Fibroblast of skin of scalp (primary cell): ENCODE results near the gene PLBD2.
"Not testable (repeated sequence)": the region's sequence is repeated elsewhere in the genome, so short reads cannot be mapped to it uniquely, and the experiment has no call there.

Source experiments
- DNase-seq: peaks from one replicate; pipeline ENCODE4 v3.0.0-alpha.2; 2013

PLBD2 gene

DNA sequence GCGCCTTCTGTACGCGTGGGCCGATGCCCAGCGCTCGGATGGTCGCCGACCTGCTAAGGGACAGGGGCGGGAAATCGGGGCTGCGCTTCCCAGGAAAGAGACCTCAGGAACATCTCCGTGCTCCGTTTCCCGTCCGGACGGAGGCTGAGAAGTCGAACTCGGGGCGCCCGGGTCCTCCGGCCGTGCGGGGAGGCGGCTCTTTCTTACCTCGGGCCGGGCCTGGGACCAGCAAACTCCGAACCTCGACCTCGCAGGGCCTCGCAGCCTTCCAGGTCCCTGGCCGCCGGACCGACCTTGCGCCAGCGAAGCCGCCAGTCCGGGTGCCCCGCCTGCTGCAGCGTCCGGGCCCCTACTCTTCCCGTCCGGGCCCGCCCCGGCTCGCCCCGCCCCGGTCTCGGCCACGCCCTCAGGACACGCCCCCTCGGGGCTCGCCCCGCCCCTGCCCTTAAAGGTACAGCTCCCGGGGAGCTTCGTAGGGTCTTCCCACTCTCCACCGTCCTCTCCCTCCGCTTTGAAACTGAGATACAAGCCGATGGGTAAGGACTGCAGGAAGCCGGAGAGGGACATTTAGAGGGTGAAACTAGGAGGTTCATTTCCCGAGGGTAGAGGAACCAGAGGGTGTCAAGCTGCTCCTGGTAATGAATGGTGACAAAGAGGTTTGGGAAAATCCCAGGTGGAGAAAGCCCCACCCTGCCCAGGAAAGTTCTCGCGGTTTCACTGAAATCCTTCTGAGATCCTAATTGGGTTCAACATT is 23.4 kb upstream of the PLBD2 start, which contains the start of gene SLC8B1:
TSS of gene SLC8B1 (minus strand) at position 324 of the 754 bp plus-strand sequence. CDS start 2,231 bp downstream, outside the sequence.
- peak; percentile 77 for DNase-seq

- no peak for DNase-seq
Observed at GRCh38 chr12:113339540-113339939, 18.8 kb upstream of the PLBD2 start.

DNA sequence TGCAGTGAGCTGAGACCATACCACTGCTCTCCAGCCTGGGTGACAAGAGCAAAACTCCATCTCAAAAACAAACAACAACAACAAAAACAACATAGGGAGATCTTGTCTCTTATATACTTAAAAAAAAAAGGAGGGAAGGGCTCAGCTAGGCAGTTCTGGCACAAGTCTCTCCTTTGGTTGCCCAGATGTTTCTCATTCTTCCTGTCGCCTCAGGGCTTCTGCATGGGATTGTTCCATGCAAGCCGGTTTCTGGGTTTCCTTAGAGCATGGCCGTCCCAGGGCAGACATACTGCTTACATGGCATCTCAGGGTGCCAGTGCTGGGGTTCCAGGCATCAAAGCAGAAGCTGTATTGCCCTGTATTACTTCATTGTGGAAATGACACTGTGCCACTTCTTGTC is 18.3 kb upstream of the PLBD2 start:
- DNase-seq, result no peak

GRCh38 chr12:113341535-113341934 is 16.9 kb upstream of the PLBD2 start:
- DNase-seq, result no peak

- no peak for DNase-seq
Observed at GRCh38 chr12:113345318-113345717, 13.1 kb upstream of the PLBD2 start.

DNA sequence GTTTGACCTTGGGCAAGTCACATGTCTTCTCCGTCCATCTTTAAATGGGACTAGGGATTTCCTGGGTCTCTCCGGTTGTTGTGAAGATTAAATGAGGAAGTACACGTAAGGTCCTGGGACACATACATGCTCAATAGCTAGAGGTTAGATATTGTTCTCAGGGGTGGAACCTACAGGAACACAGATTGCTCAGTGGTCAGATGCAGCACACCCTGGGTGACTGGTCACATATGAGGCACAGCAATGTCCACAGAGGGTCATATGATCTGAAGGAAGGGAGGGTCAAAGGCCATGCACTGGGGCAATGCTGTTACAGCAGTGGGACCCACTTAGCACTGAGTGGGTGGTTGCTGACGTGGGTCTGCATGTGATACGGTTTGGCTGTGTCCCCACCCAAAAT is 12.0 kb upstream of the PLBD2 start:
- DNase-seq, result no peak

DNA sequence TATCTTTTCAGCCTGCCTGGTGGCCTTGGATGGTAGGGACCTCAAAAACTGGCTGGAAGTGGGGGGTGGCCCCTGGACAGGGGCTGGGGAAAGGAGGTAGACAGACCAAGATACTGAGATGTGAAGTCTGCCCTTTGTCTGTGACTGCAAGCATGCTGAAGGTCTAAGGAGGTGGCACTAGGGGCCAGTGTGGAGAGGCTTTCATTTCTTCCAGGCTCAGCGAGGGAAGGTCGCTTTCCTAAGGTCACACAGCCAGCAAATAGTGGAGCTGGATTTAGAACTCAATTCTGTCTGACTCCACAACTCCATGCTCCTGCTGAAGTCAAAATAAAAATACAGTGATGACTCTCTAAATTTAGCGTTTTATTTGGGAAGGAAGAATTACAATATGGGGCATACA is 11.3 kb upstream of the PLBD2 start:
- no peak for DNase-seq

- DNase-seq, result no peak
Observed at GRCh38 chr12:113347892-113348291, 10.5 kb upstream of the PLBD2 start.

DNA sequence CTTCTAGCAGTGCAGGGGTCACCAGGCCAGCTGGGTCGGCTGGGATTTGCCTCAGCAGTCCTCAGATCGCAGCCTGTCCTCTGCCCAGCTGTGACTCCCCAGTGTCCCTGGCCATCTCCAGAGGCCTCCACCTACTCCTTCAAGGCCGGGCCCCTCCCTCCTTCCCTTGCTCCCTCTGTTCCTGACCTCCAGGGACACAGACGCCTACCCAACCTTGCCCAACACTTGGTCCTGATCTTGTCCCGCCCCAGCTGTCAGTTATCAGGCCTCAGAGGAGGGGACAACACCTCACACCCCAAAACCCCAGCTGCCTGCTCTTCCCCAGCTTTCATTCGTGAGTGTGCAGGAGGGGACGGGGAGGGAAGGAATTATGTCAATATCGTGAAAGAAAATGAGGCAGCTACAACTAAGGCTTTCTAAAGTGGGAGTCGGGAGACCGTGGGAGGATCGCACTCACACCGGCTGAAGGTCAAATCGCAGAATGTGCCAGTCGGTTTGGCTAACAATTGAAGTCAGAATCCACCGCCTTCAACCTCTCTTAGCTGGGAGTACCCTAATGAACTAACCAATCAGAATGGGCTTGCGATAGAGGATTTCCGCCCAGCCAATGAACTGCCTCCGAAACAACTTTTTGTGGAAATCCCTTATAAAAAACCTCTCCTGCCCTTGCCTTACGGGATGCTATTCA is 9.4 kb upstream of the PLBD2 start:
- DNase-seq, result no peak

DNA sequence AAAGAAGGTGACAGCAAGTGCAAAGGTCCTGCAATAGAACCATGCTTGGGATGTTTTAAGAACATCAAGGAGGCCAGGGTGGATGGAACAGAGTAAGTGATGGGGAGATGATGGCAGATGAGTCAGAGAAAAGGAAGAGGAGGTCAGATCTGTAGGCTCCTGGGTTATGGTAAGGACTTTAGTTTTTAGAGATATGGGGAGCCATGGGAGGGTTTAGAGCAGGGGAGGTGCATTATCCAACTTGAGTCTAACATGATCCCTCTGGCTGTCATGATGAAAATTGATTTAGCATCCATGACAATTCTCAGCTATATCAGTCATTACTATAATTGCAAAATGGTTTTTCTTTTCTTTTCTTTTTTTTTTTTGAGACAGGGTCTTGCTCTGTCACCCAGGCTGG is 7.3 kb upstream of the PLBD2 start:
- no peak for DNase-seq

DNA sequence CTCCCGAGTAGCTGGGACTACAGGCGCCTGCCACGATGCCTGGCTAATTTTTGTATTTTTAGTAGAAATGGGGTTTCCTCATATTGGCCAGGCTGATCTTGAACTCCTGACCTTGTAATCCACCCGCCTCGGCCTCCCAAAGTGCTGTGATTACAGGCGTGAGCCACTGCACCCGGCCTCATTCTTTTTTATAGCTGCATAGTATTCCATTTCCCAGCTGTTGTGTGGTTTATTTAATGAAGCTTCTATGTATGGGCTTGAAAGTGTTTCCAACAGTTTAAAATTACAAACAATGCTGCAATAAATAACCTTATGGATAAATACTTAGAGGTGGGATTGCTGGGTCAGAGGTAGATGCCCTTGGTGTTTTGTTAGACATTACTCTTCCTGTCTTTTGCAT is 4.2 kb upstream of the PLBD2 start:
- DNase-seq, result not testable (repeated sequence)

- DNase-seq, result no peak
Observed at GRCh38 chr12:113359133-113359938, 949 bp downstream of the PLBD2 start.

- no peak for DNase-seq
Observed at GRCh38 chr12:113359939-113360748, 1.8 kb downstream of the PLBD2 start.

- DNase-seq, result no peak
Observed at GRCh38 chr12:113361574-113362370, 3.4 kb downstream of the PLBD2 start.

GRCh38 chr12:113364698-113365097 is 6.3 kb downstream of the PLBD2 start:
- DNase-seq, result no peak

GRCh38 chr12:113365639-113366395 is 7.4 kb downstream of the PLBD2 start:
- DNase-seq, result no peak

GRCh38 chr12:113366827-113367226 is 8.4 kb downstream of the PLBD2 start:
- DNase-seq, result peak; percentile 26

DNA sequence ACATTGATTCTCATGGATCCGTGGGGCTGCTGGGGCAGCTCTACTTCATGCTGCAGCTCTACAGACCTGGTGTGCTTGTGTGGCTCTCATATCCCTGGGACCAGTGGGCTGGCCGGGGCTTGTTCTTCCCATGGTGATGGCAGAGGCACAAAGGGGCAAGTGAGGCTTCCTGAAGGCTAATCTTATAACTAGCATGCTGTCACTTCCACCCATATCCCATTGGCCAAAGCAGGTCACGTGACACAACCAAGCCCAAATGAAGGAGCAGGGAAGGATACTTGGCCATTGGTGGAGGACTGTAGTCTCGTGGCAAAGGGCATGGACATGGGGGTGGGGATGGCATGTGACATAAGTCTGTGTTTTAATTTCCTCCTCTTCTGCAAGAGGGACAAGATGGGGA is 9.9 kb downstream of the PLBD2 start:
- no peak for DNase-seq

- DNase-seq, result no peak
Observed at GRCh38 chr12:113369391-113369985, 11.1 kb downstream of the PLBD2 start.
